ENCODE measurements around the gene PVR. TPM values are rescaled to one million over a fixed set of nuclear protein-coding genes. Genes with fewer than 3 reads are reported as not detected.
"Not testable (repeated sequence)": the region's sequence is repeated elsewhere in the genome, so short reads cannot be mapped to it uniquely, and the experiment has no call there.

Gene PVR
- total and polyA plus RNA-seq, 2 of the 4 experiments (the other 2 are of a cell fraction), result 106 to 122 TPM

DNA sequence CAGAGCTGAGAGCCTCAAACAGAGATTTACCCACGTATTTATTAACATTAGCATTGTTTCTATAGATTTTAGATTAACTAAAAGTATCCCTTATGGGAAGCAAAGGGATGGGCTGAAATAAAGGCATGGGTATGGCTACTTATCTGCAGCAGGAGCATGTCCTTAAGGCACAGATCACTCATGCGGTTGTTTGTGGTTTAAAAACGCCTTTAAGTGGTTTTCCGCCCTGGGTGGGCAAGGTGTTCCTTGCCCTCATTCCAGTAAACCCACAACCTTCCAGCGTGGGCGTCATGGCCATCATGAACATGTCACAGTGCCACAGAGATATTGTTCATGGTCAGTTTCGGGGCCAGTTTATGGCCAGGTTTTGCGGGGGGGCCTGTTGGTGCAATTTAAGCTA, 12.1 kb upstream of the PVR start:
- H3K14ac ChIP-seq (replicated peaks; ENCODE audit: low read depth, low read length); H4K8ac ChIP-seq (ENCODE audit: low read depth in 2 of 2, low read length in 2 of 2); H3K36me3 ChIP-seq (ENCODE audit: control insufficient read depth, insufficient read depth, low read length); H3K27me3 ChIP-seq (ENCODE audit: control insufficient read depth, insufficient read depth, low read length); DNase-seq; intact Hi-C loops (cut with micrococcal nuclease); H4K5ac ChIP-seq (ENCODE audit: low read depth, low read length); dilution Hi-C loops (cut with HindIII; ENCODE audit: low sequenced_read_pairs, unreplicated experiment); H2BK120ac ChIP-seq (ENCODE audit: low read depth, low read length); H2AFZ ChIP-seq (replicated peaks; ENCODE audit: low read length, poor library complexity); H2AK9ac ChIP-seq (replicated peaks; ENCODE audit: low read depth, low read length, poor library complexity); H3K4me3 ChIP-seq (ENCODE audit: insufficient read depth, low read depth, low read length); H3K79me1 ChIP-seq (ENCODE audit: low read depth in 1 of 2, low read length in 2 of 2); H3K9ac ChIP-seq (ENCODE audit: low read depth, low read length); H3K9me3 ChIP-seq (ENCODE audit: control insufficient read depth, insufficient read depth, low read length); POLR2A ChIA-PET (ENCODE audit: unreplicated experiment); in situ Hi-C loops (cut with MboI; ENCODE audit: low sequenced_read_pairs); H2AK5ac ChIP-seq (ENCODE audit: low read depth, low read length); H4K91ac ChIP-seq (ENCODE audit: insufficient read depth, low read depth, low read length); H3K56ac ChIP-seq (ENCODE audit: extremely low read depth, insufficient read depth, low read length); H3K4ac ChIP-seq (ENCODE audit: low read depth, low read length); H3K18ac ChIP-seq (ENCODE audit: low read depth, low read length); H3K4me2 ChIP-seq (ENCODE audit: low read depth, low read length); ATAC-seq (ENCODE audit: low read depth); H2BK20ac ChIP-seq (ENCODE audit: low read depth, low read length); BruUV-seq (replicated peaks); H3K27ac ChIP-seq (ENCODE audit: insufficient read depth, low read length); H4K20me1 ChIP-seq (ENCODE audit: insufficient read depth, low read length); H2BK15ac ChIP-seq (ENCODE audit: low read depth, low read length); H3K23ac ChIP-seq (ENCODE audit: low read depth, low read length); H2BK5ac ChIP-seq (ENCODE audit: low read depth, low read length, poor library complexity, severe bottlenecking): not testable (repeated sequence)
- 100% methylated on average over 4 of the region's 8 CpGs; no CpG with 5 or more reads in 1 of the 2 experiments for WGBS, 2 experiments (ENCODE audit: extremely low coverage in 2 of 2, insufficient read length in 1 of 2)
- CTCF ChIA-PET, result interaction anchor here (0.6 kb wide), 2 partner anchors 37 to 297 kb away, joined by 3 read pairs; no protein-coding TSS in a partner anchor
- Histone ChIP-seq H3K4me1 (ENCODE audit: control insufficient read depth, insufficient read depth, low read length) (peaks cover 21% of the 10 kb centered on the region), H3K9me1 (ENCODE audit: insufficient read depth, low read length) (peaks cover 13% of the 10 kb centered on the region)
